Measurements from ENCODE around the gene PFKM.
"Not testable (repeated sequence)": the region's sequence is repeated elsewhere in the genome, so short reads cannot be mapped to it uniquely, and the experiment has no call there.

PFKM gene

DNA sequence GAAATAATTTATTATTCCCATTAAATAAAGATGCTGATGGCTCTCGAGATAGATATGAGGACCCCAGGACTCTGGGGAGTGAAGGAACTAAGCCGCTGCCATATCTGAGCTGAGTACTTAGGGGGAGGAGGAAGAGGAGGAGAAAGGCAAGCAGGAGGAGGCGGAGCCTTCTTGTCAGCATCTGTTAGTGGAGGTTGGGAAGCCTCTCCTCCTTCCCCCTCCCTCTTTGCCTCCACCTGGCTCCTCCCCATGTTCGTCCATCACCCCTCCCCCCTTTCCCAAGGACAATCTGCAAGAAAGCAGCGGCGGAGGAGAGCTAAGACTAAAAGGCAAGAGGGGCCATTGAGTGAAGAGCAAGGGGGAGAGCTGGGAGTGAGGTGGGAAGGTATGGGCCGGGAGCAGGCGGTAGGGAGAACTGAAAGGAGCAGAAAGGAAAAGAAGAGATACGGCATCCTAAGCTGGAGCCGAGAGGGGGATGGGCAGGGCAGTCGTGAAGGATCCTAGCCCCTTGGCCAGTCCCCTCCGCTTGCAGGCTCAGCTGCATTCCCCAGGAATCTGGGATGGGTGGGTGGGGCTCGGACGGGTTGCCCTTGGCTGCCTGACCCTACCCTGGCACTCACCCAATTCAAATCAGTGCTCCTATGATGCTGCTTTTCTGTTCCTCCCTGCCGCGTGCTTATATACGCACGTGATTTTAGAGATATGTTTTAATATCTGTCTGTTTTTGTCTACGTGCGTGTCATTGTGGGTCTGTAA is at the start of gene PFKM:
TSS of gene PFKM (plus strand) at position 287 of the 756 bp plus-strand sequence. CDS start 3,411 bp downstream, outside the sequence.
- DNase-seq: peak; percentile 76

DNA sequence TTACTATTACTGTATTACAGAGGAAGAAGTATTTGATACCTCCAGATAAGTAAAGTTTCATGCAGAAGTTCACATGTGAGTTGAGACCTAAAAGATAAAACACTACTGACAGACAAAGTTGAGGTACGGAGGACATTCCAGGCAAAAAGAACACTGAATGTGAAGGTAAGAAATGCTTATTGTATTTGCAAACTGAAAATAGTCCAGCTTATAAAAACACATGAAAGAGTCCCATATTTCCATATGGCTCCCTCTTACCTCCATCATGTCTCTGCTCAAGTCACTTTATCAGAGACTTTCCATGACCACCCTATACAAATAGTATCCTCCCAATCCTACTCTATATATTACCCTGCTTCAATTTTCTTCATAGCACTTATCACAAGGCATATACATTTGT is 49.1 kb upstream of the PFKM start:
- no peak for DNase-seq

DNA sequence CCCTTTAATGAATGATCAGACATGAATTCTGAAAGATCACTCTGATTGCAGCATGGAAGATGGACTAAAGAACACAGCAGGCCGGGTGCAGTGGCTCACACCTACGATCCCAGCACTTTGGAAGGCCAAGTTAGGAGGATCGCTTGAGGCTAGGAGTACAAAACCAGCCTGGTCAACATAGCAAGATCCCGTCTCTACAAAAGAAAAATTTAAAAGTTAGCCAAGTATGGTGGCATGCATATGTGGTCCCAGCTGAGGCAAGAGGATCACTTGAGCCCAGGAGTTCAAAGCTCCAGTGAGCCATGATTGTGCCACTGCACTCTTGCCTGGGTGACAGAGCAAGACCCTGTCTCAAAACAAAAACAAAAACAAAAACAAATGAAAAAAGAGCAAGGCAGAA is 48.4 kb upstream of the PFKM start:
- DNase-seq: no peak

DNA sequence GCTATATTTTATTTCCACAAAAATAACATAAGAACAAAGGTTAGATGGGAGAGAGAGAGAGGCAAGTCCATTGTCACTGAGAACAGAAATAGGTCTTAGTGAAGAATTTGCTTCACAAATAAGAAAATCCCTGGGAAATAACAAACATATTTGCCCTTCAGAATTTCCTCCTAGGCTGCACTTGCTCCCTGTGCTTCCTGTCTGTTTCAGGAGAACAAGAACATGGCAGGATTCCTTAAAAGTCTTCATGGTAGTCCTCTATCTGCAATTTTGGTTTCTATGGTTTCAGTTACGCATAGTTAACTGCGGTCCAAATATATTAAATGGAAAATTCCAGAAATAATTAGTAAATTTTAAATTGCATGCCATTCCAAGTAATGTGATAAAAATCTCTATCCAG is 47.4 kb upstream of the PFKM start:
- no peak for DNase-seq

DNA sequence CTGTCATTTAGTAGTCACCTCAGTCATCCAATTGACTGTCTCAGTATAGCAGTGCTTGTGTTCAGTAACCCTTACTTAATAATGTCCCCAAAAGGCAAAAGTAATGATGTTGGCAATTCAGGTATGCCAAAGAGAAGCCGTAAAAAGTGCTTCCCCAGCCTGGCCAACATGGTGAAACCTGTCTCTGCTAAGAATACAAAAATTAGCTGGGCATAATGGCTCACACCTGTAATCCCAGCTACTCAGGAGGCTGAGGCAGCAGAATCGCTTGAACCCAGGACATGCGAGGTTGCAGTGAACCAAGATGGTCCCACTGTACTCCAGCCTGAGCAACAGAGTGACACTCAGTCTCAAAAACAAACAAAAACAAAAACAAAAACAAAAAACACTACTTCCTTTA is 46.9 kb upstream of the PFKM start:
- no peak for DNase-seq

DNA sequence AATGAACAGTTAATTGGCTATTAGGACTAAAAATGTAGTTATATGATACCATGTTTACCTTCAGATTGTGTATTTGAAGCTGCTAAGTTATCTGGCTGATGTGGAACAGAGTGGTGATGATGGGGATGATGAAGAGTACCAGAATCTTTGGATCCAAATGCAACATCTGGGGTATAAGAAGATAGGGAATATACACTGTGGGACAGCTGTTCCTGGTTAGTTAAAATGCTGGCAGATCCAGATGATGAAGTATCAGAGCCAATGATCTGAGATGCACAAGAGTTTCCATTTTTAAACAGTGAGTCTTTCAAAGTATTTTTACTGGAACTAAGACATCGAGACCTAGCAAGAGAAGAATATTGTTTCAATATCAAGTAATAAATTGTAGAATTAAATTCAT is 44.9 kb upstream of the PFKM start:
- no peak for DNase-seq

DNA sequence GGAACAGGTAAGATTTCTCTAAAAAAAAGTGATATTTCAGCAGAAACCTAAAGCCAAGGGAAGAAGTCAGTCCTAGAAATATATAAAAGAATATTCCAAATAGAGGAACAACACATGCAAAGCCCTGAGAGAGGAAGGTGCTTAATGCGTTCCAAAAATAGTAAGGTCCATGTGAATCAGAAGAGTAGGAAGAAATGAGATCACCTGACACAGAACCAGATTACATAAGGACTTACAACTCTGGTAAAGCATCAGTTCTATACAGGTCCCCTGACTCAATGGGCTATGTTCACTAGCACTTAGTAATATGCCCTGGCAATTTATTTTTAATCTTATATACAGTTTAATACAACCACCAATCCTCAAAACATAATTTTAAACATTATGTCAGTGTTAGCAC is 43.3 kb upstream of the PFKM start:
- no peak for DNase-seq

DNA sequence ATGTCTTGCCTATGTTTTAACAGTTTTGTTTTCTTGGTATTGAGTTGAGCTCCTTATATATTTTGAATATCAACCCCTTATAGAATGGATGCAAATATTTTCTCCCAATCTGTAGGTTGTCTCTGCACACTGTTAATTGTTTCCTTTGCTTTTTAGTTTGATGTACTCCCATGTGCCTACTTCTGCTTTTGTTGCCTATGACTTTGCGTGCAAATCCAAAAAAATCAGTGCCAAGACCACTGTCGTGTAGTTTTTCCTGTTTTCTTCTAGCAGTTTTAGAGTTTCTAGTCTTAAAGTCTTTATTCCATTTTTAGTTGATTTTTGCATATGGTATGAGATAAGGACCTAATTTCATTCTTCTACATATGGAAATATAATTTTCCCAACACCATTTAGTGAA is 42.1 kb upstream of the PFKM start:
- DNase-seq: no peak

DNA sequence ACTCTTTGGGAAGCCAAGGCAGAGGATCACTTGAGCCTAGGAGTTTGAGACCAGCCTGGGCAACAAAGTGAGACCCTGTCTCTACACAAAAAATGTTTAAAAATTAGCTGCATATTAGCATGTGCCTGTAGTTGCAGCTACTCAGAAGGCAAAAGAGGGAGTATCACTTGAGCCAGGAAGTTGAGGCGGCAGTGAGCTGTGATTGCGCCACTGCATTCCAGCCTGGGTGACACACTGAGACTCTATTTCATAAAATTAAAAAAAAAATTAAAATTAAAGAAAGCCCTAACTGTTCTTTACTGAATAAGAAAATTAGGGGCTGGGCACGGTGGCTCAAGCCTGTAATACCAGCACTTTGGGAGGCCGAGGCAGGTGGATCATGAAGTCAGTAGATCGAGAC is 40.3 kb upstream of the PFKM start:
- no peak for DNase-seq

DNA sequence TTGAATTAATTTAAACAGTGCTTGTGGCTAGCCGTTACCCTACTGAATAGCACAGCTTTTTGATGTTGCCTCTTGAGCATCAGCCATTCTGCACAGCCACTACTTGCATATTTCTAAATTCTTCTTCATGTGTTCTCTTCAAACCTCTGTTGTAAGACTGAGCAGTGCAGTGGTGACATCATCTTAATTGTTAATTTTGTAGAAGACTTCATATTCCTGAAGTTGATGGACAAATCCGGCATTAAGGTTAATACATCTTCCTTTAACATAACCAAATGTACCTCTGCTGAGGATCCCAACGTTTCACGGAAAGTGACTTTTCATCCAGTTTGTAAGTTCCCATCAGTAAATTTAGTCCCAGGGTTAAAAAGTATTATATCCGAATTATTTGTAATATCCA is 38.9 kb upstream of the PFKM start:
- DNase-seq: no peak

DNA sequence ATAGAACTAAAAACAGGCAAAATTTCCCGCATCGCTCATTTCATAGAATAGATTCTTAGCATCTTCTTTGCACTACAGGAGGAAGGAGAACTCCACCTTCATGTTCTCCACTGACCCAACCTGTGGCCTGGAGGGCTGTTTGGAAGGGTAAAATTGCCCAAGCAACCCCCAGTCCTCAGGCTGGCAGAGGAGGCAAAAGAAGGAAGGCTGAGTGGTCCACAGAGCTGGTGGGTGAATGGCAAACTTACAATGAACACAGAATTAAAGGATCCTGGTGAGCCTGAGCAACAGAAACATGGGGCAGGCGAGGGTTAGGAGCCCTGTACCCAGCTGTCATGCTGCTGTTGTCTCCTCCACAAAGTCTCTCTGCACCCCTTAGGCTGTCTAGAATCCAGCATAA is 38.3 kb upstream of the PFKM start:
- no peak for DNase-seq

DNA sequence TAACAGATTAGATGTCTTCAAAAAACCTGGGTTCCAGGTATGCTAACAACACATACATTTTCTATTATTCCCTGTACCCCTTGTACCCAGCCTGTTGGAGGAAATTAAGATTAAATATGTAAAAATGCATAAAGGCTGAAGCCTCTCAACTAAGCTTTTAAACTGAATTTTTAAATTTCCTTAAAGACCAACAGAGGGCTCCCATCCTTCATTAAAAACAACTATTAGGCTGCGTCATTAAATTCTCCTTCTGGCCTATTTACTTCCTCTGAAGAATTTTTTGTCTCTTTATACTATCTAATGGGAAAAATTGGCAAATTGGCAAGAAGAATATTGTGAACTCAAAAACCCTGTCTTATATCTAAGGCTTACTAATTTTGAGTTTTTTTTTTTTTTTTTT is 35.1 kb upstream of the PFKM start:
- no peak for DNase-seq

DNA sequence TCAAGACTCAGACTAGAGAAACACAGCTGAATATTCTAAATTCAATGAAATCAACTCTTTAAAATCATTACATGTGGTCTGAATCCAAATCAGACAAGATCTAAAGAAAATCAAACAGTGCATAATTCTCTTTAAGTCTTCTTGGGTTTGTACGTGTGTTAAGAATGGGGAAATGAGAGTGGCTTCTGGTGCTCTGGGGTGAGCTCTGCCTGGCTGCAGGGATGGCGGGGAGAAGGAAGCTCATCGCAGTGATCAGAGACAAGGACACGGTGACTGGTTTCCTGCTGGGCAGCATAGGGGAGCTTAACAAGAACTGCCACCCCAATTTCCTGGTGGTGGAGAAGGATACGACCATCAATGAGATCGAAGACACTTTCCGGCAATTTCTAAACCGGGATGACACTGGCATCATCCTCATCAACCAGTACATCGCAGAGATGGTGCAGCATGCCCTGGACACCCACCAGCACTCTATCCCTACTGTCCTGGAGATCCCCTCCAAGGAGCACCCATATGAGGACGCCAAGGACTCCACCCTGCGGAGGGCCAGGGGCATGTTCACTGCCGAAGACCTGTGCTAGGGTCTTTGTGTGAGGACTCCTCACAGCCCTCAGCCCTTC is 34.2 kb upstream of the PFKM start:
- no peak for DNase-seq

DNA sequence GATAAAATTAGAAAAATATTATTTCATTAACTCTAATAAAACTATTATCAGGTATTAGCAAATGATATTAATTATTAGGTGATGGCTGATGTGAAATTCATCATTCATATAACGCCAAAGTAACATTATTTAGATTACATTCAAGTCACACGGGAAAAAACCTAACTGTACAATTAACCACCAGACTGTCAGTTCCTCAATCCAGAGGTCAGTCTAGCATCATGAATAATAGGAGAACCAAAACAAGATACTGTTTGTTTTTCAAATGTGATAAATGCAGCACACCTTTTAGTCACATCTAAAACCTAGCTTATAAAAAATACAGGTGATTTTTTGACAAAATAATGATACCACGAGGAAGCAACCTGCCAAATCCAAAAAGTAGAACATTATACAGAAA is 32.8 kb upstream of the PFKM start:
- DNase-seq: no peak

DNA sequence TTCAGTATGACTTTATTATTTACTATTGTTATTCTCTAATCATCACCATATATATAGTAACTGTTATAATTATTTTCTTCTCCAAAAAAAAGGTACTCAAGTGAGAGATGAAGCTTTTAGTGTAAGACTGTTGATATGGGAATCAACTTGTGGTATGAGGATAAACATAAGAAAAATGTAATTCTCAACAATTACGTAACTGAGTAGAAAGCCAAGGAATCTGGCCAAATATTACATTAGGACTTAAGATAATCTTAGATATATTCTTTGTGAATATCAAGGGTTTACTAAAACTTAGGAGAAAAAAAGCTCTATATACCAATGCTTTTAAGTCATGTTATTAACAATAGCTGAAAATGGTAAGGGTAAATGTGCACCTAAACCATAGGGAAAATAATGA is 26.6 kb upstream of the PFKM start:
- DNase-seq: no peak

DNA sequence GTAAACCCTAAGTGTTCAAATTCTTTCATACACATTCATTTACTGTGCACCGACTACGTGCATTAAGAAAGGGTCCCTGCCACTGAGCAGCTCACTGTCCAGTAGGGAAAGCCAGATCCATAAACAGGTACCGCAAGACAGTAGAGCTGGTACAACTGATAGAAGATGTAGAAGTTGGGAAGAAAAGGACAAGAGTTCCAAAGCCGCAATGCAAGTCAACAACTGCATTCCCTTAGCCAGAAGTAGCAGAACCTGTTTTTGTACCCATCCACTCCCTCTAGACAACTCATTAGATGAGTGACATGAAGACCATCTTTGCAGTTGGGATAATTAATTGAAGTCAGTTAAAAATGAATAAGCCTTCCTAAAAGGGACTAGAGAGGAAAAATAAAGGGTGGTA is 14.6 kb upstream of the PFKM start:
- no peak for DNase-seq

DNA sequence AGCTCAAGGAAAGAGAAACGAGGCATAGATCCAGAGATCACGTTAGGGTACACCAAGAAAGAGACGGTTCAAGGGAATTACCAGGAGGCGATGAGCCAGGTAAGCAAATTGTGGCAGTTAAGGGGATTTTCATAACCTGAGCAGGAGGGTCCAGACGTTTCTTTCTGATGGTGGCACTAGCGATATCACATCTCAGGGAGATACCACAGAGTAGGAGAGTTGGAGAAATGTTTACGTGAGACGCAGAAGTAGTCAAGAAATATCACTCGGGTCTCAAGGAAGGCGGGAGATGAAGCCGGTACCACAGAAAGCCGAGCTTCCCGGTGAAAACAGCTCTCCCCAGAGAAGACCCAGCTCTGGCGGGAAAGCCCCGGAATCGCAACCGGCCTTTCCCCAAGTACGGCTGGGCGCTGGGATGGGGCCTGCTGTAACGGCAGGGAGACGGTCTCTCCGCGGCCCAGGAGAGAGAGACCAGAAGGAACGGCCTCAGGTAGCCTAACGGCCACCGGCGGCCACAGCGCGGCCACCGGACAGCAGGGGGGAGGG is 13.8 kb upstream of the PFKM start:
- DNase-seq: peak; percentile 70

DNA sequence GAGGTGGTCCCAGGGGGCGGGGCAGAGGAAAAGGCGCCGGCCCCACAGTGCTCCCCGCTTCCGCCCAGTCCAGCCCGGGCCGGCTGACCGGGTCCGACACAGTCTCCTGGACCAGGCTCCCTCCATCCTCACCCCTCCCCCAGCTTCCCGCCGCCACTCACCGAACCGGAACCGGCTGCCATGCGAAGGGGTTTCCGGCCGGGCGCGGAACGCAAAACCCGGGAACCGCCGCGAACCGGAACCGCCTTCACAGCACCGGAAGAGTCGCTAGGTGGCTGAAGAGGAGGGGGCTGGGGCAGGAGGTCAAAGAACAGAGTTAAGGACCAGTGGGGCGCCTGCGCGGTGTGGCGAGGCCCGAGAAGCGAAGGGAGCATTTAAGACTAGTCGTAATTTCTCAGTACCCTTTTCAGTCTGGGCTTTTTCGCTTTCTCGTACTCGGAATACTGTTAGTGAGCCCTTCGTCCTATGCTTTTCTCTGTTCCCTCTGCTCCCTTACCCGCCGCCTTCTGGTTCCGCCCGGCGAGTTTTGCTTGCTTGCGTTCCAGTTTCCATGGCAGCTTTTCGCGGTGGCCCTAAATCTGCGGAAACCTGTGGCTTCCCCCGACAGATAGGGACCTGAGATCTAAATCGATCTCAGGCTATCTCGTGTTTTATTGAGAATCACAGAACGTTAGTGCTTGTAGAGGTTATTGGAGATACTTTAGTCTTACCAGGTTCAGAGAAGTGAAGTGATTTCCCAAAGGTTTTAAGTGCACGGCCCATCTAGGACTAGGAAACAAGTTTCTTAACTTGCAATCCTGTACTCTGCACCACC is 13.1 kb upstream of the PFKM start, which contains the start of gene SENP1:
TSS of gene SENP1 (minus strand) at position 213 of the 814 bp plus-strand sequence. CDS start 4,607 bp downstream, outside the sequence.
- peak; percentile 93 for DNase-seq

DNA sequence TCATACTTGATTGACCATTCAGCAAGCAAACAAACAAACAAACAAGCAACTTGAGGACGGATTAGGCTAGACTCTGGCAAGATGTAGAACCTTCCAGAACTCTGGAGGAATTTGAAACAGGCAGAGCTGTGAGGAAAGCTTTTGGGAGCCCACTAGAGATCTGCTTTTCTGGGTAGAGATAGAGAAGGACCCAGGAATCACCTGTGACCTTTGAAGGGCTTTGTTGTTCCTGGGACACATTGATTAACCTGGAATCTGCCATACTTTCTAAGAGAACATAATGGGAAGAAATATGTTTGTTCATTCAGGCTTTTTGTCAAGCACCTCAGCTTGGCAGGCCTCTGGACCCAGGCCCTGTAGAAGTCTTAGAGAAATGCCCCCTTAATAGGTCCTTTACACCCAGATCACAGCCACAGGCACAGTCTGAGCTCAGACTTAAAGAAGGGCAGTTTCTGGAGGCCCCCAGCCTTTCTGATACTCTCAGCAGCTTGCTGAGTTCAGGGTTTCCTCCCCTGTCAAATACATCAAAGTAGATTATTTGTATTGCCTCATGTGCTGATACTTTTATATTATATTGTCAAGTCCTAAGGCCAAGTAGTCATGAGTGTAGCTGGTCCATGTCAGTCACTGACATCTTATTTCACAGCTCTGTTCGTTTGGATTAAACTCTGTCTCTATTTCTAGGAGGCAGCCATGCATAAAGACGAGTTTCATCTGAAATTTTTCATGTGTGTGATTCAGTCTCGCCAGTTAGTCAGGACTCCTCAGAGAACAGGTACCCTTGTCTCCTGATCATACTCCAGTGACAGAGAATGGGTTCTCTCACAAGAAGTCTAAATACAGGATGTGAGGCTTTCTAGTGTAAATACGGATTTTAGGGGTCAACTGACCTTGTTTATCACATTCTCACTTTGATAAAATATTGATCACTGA is 12.2 kb upstream of the PFKM start:
- no peak for DNase-seq

DNA sequence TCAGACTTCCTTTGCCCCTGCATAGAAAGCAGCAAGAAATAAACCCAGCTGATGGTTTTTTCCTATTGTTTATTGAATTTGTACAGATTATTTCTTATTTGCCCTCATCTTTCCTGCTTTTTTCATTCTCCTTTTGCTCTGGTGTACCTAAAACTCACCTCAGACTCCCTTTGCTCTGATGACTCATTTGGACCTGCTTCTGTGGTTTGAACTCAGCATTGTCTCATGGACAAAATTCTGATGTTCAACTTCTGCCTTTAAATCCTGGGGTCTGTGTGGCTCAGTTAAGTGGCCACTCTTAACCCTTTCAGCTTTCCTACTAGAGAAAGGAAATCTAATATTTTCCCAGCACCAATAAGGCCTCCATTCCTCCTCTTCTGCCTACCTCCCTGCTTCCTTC is 9.7 kb upstream of the PFKM start:
- DNase-seq: no peak

DNA sequence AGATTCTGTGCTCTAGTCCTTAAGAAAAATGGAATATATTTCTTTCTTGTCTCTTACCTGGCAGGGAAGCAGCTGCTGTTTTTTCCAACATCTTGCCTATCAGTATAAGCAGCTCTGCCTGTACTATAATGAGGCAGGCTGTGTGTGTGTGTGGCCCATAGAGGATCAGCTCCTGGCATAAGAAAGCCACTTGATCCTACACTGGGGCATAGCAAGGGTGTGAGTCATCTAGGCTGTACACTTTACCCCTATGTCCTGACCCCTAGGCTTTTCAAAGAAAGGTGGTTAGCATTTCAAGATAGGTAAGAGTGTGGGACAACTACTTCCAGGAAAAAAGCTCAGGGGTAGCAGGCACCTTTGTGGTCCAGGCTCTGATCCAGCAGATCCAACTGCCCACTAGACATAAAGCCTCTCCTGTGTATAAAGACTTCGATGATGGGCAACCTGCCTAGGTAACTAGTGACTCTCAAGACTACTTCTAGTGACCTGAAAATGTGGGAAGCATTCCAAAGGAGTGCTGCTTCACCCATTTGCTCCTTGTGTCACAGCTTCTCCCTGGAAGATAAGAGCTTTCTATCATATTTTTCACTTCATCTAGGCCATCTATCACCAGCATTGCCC is 8.4 kb upstream of the PFKM start:
- DNase-seq: no peak

DNA sequence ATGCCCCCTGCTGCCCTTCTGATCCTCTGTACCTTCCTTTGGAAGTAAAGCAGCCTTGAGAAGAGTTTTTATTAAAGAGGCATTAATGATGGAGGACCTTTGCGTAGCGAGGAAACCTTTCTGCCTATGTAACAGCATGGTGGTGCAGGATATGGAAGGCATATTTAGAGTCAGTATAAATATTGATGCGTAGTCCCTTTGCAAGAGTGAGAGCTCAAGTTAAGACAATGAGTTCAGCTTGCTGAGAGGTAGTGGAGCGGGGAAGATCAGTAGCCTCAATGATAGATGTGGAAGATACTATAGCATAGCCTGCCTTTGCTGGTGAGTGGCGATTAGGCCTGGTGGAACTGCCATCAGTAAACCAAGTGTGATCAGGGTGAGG is 7.9 kb upstream of the PFKM start:
- DNase-seq: not testable (repeated sequence)

Data from CD4-positive, alpha-beta T cell treated with Interleukin-21 for 1 hour (primary cell).